HL-60 (cell line): ENCODE measurements around the gene SGMS1.
"Not testable (repeated sequence)": the region's sequence is repeated elsewhere in the genome, so short reads cannot be mapped to it uniquely, and the experiment has no call there.

ENCODE experiments used
- DNase-seq, 2 experiments: peaks; one replicate each; pipeline ENCODE4 v3.0.0-alpha.2; 2010 to 2020; ENCODE audit warnings: low read depth in 1 of 2, low spot score in 1 of 2
- H3K27ac ChIP-seq: fragments of 250-450 bp; sonication (Bioruptor Pico); replicated peaks from 2 replicates; pipeline ENCODE4 v1.5.1; 2020; ENCODE audit warnings: mild to moderate bottlenecking, moderate library complexity
- H3K27me3 ChIP-seq: fragments of 250-450 bp; sonication (Bioruptor Pico); 2 replicates; pipeline ENCODE4 v1.5.1; 2021; ENCODE audit warnings: mild to moderate bottlenecking, moderate library complexity; ENCODE audit not compliant: insufficient read depth, poor library complexity, severe bottlenecking
- H3K4me3 ChIP-seq: replicated peaks from 2 replicates; pipeline ENCODE4 v1.5.1; 2011; ENCODE audit warnings: mild to moderate bottlenecking, control low read depth, low read length; ENCODE audit not compliant: insufficient read depth
- CTCF ChIP-seq: IDR thresholded peaks from one replicate; pipeline ENCODE4 v1.5.1; 2011; ENCODE audit warnings: low read length, control low read depth, inconsistent platforms; ENCODE audit not compliant: insufficient read depth
- GABPA ChIP-seq: IDR thresholded peaks from 2 replicates; pipeline ENCODE4 v1.6.1; 2012; ENCODE audit warnings: low read depth
- POLR2AphosphoS5 ChIP-seq: IDR thresholded peaks from 2 replicates; pipeline ENCODE4 v1.6.1; 2012; ENCODE audit warnings: low read depth
- REST ChIP-seq: IDR thresholded peaks from 2 replicates; pipeline ENCODE4 v1.6.1; 2012; ENCODE audit warnings: low read depth; ENCODE audit not compliant: insufficient replicate concordance
- SPI1 ChIP-seq: IDR thresholded peaks from 2 replicates; pipeline ENCODE4 v1.6.1; 2012; ENCODE audit warnings: low read depth, mild to moderate bottlenecking, borderline replicate concordance

Gene SGMS1

DNA sequence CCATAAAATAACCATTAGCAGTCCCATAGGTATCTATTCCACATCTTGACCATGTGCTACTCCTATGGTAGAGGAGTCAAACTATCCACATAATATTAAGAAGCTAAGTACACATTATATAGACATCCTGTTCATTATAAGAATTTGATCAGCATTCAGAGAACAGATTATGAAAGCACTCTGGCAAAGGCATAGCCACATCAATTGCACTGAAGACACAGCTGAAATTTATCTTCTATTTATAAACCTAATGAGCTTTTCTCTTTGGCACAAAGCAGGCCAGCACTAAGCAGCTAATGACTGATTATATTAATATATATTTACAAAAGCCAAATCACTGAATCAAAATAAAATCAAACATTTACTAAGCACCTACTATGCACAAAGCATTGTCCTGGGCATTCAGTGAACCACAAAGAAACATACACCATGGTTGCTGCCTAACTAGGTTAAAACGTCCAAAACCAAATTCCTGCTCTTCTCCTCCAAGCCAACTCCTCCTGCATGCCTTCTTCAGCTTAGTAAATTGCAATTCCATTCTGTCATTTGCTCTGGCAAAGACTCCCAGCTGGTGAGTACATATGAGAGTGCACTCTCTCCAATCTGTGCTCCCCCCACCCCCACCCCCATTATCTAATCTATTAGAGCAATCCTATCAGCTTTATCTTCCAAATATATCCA is 249.8 kb downstream of the SGMS1 start:
- no peak for DNase-seq
- no peak overlapping the region for H3K27ac ChIP-seq
- TF ChIP-seq CTCF = no peak
- TF ChIP-seq REST = no peak
- no peak for TF ChIP-seq POLR2AphosphoS5
- no peak for TF ChIP-seq GABPA
- TF ChIP-seq SPI1 = no peak

DNA sequence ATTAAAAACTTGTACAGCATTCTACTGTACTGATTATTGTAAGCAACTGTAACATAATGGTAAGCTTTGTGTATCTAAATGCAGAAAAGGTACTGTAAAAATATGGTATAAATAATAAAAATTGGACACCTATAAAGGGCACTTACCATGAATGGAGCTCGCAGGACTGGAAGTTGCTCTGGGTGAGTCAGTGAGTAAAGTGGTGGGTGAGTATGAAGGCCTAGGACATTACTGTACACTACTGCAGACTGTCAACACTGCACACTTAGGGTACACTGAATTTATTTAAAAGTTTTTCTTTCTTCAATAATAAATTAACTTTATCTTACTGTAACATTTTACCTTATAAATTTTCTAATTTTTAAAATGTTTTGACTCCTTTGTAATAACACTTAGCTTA is 253.8 kb downstream of the SGMS1 start:
- Histone ChIP-seq H3K27me3 (no peaks in the 10 kb centered on the region), H3K4me3 (no peak overlapping the region), H3K27ac (no peak overlapping the region)
- DNase-seq = no peak
- no peak for TF ChIP-seq SPI1
- no peak for TF ChIP-seq GABPA
- TF ChIP-seq POLR2AphosphoS5 = no peak

More for the DNA sequence above, 249.8 kb downstream of the SGMS1 start:
- Histone ChIP-seq H3K4me3 (no peak overlapping the region), H3K27me3 (no peaks in the 10 kb centered on the region)

GRCh38 chr10:50367732-50368131 is 256.0 kb downstream of the SGMS1 start:
- TF ChIP-seq POLR2AphosphoS5 = no peak
- no peak for TF ChIP-seq REST
- peak; percentile 1 for TF ChIP-seq CTCF
- peak in 1 of 2 experiments; percentile 16 for DNase-seq
- H3K27me3 ChIP-seq = no peaks in the 10 kb centered on the region
- H3K27ac ChIP-seq = no peak overlapping the region
- no peak overlapping the region for H3K4me3 ChIP-seq

GRCh38 chr10:50366421-50366820 is 257.3 kb downstream of the SGMS1 start:
- not testable (repeated sequence) for H3K4me3 ChIP-seq, H3K27me3 ChIP-seq, DNase-seq, H3K27ac ChIP-seq

DNA sequence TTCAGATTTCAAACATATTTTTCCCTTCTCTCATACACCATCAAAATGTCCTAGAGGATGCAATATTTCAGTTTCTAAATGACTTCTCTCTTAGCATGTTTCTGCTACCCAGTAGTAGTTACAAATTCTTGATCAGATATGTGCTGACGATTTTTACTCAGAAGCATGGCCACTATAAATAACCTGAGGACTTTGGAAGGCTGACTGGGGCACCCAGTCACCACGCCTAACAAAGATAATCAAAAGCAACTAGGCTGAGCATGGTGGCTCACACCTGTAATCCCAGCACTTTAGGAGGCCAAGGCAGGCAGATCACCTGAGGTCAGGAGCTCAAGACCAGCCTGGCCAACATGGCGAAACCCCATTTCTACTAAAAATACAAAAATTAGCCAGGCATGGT is 259.0 kb downstream of the SGMS1 start:
- H3K4me3 ChIP-seq, DNase-seq, H3K27me3 ChIP-seq, H3K27ac ChIP-seq: not testable (repeated sequence)
